Caco-2 (cell line): ENCODE measurements around the gene NBPF4. TPM values are rescaled to one million over a fixed set of nuclear protein-coding genes. Genes with fewer than 3 reads are reported as not detected.
A peak's percentile ranks its signal among the peaks of the same experiment; 100 is the strongest.
"Not testable (repeated sequence)": the region's sequence is repeated elsewhere in the genome, so short reads cannot be mapped to it uniquely, and the experiment has no call there.

Experiments
- BruUV-seq: library from RNA; stranded (reverse); fragments of 400-500 nt; replicated peaks from 2 replicates; lab custom pipeline; 2021; lab: Mats Ljungman, UMichigan
- CTCF ChIA-PET: fragments of 300-600 bp; sonication (Branson Sonifier 250); formaldehyde crosslinking; loops from one replicate; lab custom pipeline; 2022; ENCODE audit warnings: antibody characterized with exemption; lab: Charles Lee
- POLR2A ChIA-PET: fragments of 300-600 bp; sonication (Branson Sonifier 250); formaldehyde crosslinking; loops from one replicate; lab custom pipeline; 2022; ENCODE audit warnings: antibody characterized with exemption; lab: Charles Lee
- DNase-seq, 2 experiments: peaks; one replicate each; pipeline versions ENCODE4 v3.0.0 to v3.0.0-alpha.2; 2020 to 2022
- H3K27me3 ChIP-seq: replicated peaks from 2 replicates; pipeline ENCODE4 v1.6.0; 2011; ENCODE audit warnings: low read length; ENCODE audit not compliant: control insufficient read depth, insufficient read depth
- H3K36me3 ChIP-seq: 2 replicates; pipeline ENCODE4 v1.5.1; 2011; ENCODE audit warnings: low read length; ENCODE audit not compliant: control insufficient read depth, insufficient read depth
- H3K4me1 ChIP-seq: fragments of 250-450 bp; sonication (Bioruptor Pico); 2 replicates; pipeline ENCODE4 v1.5.1; 2020; ENCODE audit warnings: mild to moderate bottlenecking
- H3K4me3 ChIP-seq: 2 replicates; pipeline ENCODE4 v1.5.1; 2011; ENCODE audit warnings: low read depth, mild to moderate bottlenecking, control low read depth, low read length
- H3K9me3 ChIP-seq: fragments of 250-450 bp; sonication (Bioruptor Pico); 2 replicates; pipeline ENCODE4 v1.5.1; 2020; ENCODE audit warnings: mild to moderate bottlenecking, moderate library complexity
- H3K27ac Mint-ChIP-seq: one replicate; pipeline ENCODE4 v1.8.0; 2022; ENCODE audit warnings: mixed read lengths; ENCODE audit not compliant: unreplicated experiment
- H3K27me3 Mint-ChIP-seq: one replicate; pipeline ENCODE4 v1.8.0; 2022; ENCODE audit warnings: mixed read lengths; ENCODE audit not compliant: insufficient read depth, unreplicated experiment
- H3K36me3 Mint-ChIP-seq: one replicate; pipeline ENCODE4 v1.8.0; 2022; ENCODE audit warnings: mild to moderate bottlenecking, mixed read lengths; ENCODE audit not compliant: insufficient read depth, unreplicated experiment
- H3K4me1 Mint-ChIP-seq: one replicate; pipeline ENCODE4 v1.8.0; 2022; ENCODE audit warnings: low read depth, mixed read lengths; ENCODE audit not compliant: unreplicated experiment
- H3K4me3 Mint-ChIP-seq: one replicate; pipeline ENCODE4 v1.8.0; 2022; ENCODE audit warnings: mild to moderate bottlenecking, moderate library complexity, mixed read lengths; ENCODE audit not compliant: unreplicated experiment
- H3K9me3 Mint-ChIP-seq: one replicate; pipeline ENCODE4 v1.8.0; 2022; ENCODE audit warnings: mixed read lengths; ENCODE audit not compliant: unreplicated experiment
- CTCF ChIP-seq, 2 experiments: fragments of 200-600 bp in 1 of 2; IDR thresholded peaks; 1 replicate in 1 of 2; 2 replicates in 1 of 2; pipeline versions ENCODE4 v1.5.1 to v1.8.0; 2011 to 2022; ENCODE audit warnings: antibody characterized with exemption in 1 of 2, control low read depth in 1 of 2, inconsistent platforms in 1 of 2, low read depth in 1 of 2, low read length in 1 of 2, mild to moderate bottlenecking in 1 of 2, moderate library complexity in 1 of 2; ENCODE audit not compliant: insufficient read depth in 1 of 2, severe bottlenecking in 1 of 2, unreplicated experiment in 1 of 2
- intact Hi-C: fragments of 100-400 bp; cut with micrococcal nuclease; formaldehyde crosslinking; loops from one replicate; pipeline ENCODE4 v1.10.0; 2022; ENCODE audit not compliant: unreplicated experiment
- total RNA-seq: library from RNA; stranded (reverse); gene quantifications from 2 replicates; pipeline ENCODE4 v1.2.3, GENCODE V29; 2022

NBPF4 gene
- total RNA-seq, 1 experiment from 2014 or later: 0.88 TPM

DNA sequence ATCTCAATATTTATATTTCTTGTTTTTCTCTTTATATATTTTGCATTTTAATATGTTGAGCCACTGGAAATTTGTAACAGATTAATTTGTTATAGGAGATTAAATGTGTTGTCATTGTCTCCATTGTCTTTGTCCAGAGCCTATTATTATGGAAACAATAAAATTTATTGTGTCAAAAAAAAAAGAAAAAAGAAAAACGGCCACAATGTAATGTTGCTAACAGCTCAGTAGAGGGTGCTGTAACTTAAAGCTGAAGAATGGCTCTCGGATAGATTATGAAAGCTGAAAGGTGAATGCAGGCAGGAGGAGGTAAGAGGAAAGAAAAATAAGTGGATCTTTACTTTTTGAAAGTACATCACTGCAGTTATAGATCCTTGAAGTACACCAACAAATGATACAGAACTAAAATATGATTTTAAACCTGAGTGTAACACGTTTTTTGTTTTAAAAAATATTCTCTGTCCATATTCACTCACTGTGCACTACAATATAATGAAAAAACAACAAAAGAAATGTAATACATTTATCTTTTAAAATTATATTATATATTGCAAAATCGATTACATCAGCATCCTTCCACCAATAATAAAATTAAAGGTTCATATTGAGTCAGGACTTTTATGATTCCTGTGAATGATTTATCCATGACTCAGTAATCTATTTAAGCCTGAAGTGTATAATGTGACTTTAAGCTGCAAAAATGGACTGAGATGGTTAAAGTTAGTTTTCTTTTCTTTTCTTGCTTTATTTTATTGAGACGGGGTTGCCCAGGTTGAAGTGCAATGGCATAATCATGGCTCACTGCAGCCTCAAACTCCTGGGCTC is 29.0 kb downstream of the NBPF4 start:
- H3K4me3 Mint-ChIP-seq, POLR2A ChIA-PET, H3K27ac Mint-ChIP-seq, H3K4me1 Mint-ChIP-seq, DNase-seq, BruUV-seq, H3K4me3 ChIP-seq, H3K36me3 Mint-ChIP-seq, H3K27me3 Mint-ChIP-seq, CTCF ChIA-PET, H3K9me3 ChIP-seq, H3K27me3 ChIP-seq, H3K4me1 ChIP-seq, H3K36me3 ChIP-seq, intact Hi-C loops, H3K9me3 Mint-ChIP-seq: not testable (repeated sequence)
- TF ChIP-seq CTCF (IDR thresholded peaks at IDR 0.05; ENCODE audit: insufficient read depth in 1 of 2, low read depth in 1 of 2, low read length in 1 of 2, severe bottlenecking in 1 of 2, unreplicated experiment in 1 of 2): peak in 1 of 2 experiments; percentile 26

- H3K4me1 ChIP-seq: no peaks in the 10 kb centered on the region
- Mint-ChIP-seq H3K36me3 (no peaks in the 10 kb centered on the region), H3K4me3 (no peak overlapping the region), H3K9me3 (no peaks in the 10 kb centered on the region), H3K27ac (no peak overlapping the region), H3K4me1 (no peaks in the 10 kb centered on the region), H3K27me3 (peaks cover 11% of the 10 kb centered on the region)
- POLR2A ChIA-PET: no interaction called here
- no peak overlapping the region for H3K4me3 ChIP-seq
- H3K9me3 ChIP-seq: no peaks in the 10 kb centered on the region
- intact Hi-C loops: no loop called here
- CTCF ChIA-PET: no interaction called here
- H3K36me3 ChIP-seq: no peaks in the 10 kb centered on the region
- DNase-seq: no peak
- H3K27me3 ChIP-seq: no peaks in the 10 kb centered on the region
- BruUV-seq: no TSS peak
- no peak for TF ChIP-seq CTCF (IDR thresholded peaks at IDR 0.05; ENCODE audit: insufficient read depth in 1 of 2, low read depth in 1 of 2, low read length in 1 of 2, severe bottlenecking in 1 of 2, unreplicated experiment in 1 of 2)
Observed at GRCh38 chr1:108211014-108211413, 32.9 kb downstream of the NBPF4 start.

- no peak overlapping the region for H3K4me3 Mint-ChIP-seq
- H3K27me3 ChIP-seq: no peaks in the 10 kb centered on the region
- no peaks in the 10 kb centered on the region for H3K4me1 Mint-ChIP-seq
- DNase-seq: no peak
- no peaks in the 10 kb centered on the region for H3K9me3 Mint-ChIP-seq
- no peak overlapping the region for H3K4me3 ChIP-seq
- BruUV-seq: no TSS peak
- intact Hi-C loops: no loop called here
- no peaks in the 10 kb centered on the region for H3K9me3 ChIP-seq
- H3K27ac Mint-ChIP-seq: no peak overlapping the region
- H3K36me3 Mint-ChIP-seq: no peaks in the 10 kb centered on the region
- ChIA-PET CTCF (no interaction called here), POLR2A (no interaction called here)
- H3K4me1 ChIP-seq: no peaks in the 10 kb centered on the region
- no peaks in the 10 kb centered on the region for H3K36me3 ChIP-seq
- peaks cover 11% of the 10 kb centered on the region for H3K27me3 Mint-ChIP-seq
- TF ChIP-seq CTCF (IDR thresholded peaks at IDR 0.05; ENCODE audit: insufficient read depth in 1 of 2, low read depth in 1 of 2, low read length in 1 of 2, severe bottlenecking in 1 of 2, unreplicated experiment in 1 of 2): no peak
Observed at GRCh38 chr1:108209456-108210108, 34.3 kb downstream of the NBPF4 start.
